T-helper 17 cell (primary cell): ENCODE data around the gene PVALB. TPM values are rescaled to one million over a fixed set of nuclear protein-coding genes. Genes with fewer than 3 reads are reported as not detected.
A peak's percentile ranks its signal among the peaks of the same experiment; 100 is the strongest.

Experiments
- ATAC-seq: fragments of 150-1000 bp; cut with Tn5 transposase; 2 replicates; pipeline ENCODE4 v1.10.0; 2021; ENCODE audit warnings: mild to moderate bottlenecking, moderate library complexity
- DNase-seq, 3 donors: peaks; one replicate each; pipeline versions ENCODE4 v3.0.0 to v3.0.0-alpha.2; 2020 to 2021
- H3K9me3 ChIP-seq: one replicate; pipeline ENCODE4 v1.7.0; 2013; ENCODE audit warnings: low read length, mild to moderate bottlenecking; ENCODE audit not compliant: control insufficient read depth, poor library complexity, severe bottlenecking
- H3K27ac Mint-ChIP-seq: one replicate; pipeline ENCODE4 v1.8.0; 2022; ENCODE audit warnings: mild to moderate bottlenecking, moderate library complexity, mixed read lengths
- H3K27me3 Mint-ChIP-seq: one replicate; pipeline ENCODE4 v1.8.0; 2022; ENCODE audit warnings: mixed read lengths
- H3K36me3 Mint-ChIP-seq: one replicate; pipeline ENCODE4 v1.8.0; 2022; ENCODE audit warnings: low read depth, mixed read lengths
- H3K4me1 Mint-ChIP-seq: one replicate; pipeline ENCODE4 v1.8.0; 2022; ENCODE audit warnings: mild to moderate bottlenecking, mixed read lengths
- H3K4me3 Mint-ChIP-seq: one replicate; pipeline ENCODE4 v1.8.0; 2022; ENCODE audit warnings: mild to moderate bottlenecking, moderate library complexity, mixed read lengths
- total RNA-seq, 4 donors: library from RNA in 2 of 4; stranded (reverse) in 2 of 4; gene quantifications; one replicate each; pipeline ENCODE4 v1.2.3 and lab custom pipeline; 2022 to 2026

PVALB gene, protein sequence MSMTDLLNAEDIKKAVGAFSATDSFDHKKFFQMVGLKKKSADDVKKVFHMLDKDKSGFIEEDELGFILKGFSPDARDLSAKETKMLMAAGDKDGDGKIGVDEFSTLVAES
- total RNA-seq (1 to 10 TPM in 1 of 2 donors, not detected in 1; 7.4 TPM), total RNA-seq (lab: John Stamatoyannopoulos, UW) (0 reads per million in 2 donors)

DNA sequence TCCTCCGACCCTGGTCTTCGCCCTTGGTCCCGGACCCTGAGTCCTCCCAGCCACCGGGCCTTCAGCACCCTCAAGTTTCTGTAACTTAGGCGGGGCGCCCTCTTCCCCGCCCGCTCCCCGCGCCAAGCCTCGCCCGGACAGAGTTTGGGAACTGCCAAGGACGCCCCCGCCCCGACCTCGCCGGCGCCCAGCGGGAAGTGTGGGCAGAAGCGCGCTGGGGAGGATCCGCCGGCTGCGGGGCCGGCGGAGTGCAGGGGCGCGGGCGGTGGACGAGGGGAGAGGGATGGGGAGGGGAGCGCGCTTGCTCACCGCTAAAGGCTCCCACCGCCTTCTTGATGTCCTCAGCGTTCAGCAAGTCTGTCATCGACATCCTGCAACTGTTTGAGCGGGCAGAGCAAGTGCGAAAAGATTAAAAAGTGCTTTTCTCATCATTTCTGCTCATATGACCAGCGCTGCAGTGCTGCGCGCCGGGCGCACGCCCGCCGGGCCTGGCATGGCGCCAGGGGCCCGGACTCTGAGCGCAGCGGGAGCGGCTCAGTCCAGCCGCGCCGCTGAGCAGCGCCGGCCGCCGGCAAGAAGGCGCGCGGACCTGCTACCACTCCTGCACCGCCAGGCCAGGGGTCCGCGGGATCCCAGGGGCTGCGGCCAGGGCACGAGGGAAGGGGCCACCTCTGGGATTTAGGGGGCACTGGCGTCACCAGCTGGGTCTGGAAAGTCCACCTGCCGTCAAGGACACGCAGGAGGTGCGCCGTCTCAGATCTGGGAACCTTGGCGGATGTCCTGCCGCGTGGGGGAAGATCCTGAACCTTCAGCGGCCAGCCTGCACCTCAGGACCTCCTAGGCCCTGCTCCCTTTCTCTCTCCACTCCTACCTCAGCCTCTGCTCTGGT lies at the start of gene PVALB:
TSS of gene PVALB (minus strand) at position 400 of the 889 bp plus-strand sequence. CDS start at position 370, 30 bp downstream.
- Mint-ChIP-seq H3K4me1 (peaks cover 5% of the 10 kb centered on the region), H3K27me3 (peaks cover 86% of the 10 kb centered on the region), H3K36me3 (peaks cover 3% of the 10 kb centered on the region), H3K27ac (no peak within 1 kb of the TSS), H3K4me3 (peak within 1 kb of the TSS; percentile 75)
- H3K9me3 ChIP-seq = no peaks in the 10 kb centered on the region
- DNase-seq (no peak), ATAC-seq (no peak)

DNA sequence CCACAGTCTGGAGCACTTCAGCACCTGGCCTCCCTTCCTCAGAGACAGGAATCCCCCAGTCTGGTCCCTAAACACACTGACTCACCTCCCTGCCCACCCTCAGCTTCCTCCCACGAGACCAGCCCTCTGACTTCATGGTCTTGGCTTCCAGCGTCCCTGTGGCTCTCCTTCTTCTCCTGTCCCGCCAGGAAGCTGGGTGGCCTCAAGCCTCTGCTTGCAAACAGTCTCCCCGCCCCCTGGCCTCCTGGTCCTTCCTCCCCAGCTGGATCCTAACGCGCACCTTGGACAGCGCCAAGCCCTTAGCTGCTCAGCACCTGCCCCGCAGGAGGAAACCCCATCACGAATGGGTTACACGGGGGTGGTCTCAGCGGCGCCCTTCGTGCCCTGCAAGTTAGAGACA lies 48.5 kb upstream of the PVALB start:
- peaks cover 29% of the 10 kb centered on the region for H3K4me1 Mint-ChIP-seq
- H3K36me3 Mint-ChIP-seq = peaks cover 23% of the 10 kb centered on the region
- no peak overlapping the region for H3K27ac Mint-ChIP-seq
- H3K9me3 ChIP-seq = no peaks in the 10 kb centered on the region
- no peak for DNase-seq
- H3K4me3 Mint-ChIP-seq = no peak overlapping the region
- ATAC-seq = no peak
- no peaks in the 10 kb centered on the region for H3K27me3 Mint-ChIP-seq

- Mint-ChIP-seq H3K4me3 (no peak overlapping the region), H3K27ac (peak overlapping the region; percentile 60), H3K27me3 (no peaks in the 10 kb centered on the region), H3K4me1 (peaks cover 36% of the 10 kb centered on the region), H3K36me3 (peaks cover 27% of the 10 kb centered on the region)
- DNase-seq = no peak
- no peak for ATAC-seq
- H3K9me3 ChIP-seq = no peaks in the 10 kb centered on the region
Measured at GRCh38 chr22:36864454-36865215, 47.8 kb upstream of the PVALB start.

GRCh38 chr22:36863979-36864378 lies 47.1 kb upstream of the PVALB start:
- DNase-seq (no peak), ATAC-seq (no peak)
- H3K27me3 Mint-ChIP-seq = no peaks in the 10 kb centered on the region
- H3K4me3 Mint-ChIP-seq = no peak overlapping the region
- H3K4me1 Mint-ChIP-seq = peaks cover 38% of the 10 kb centered on the region
- H3K36me3 Mint-ChIP-seq = peaks cover 27% of the 10 kb centered on the region
- H3K9me3 ChIP-seq = no peaks in the 10 kb centered on the region
- no peak overlapping the region for H3K27ac Mint-ChIP-seq

GRCh38 chr22:36863281-36863680 lies 46.4 kb upstream of the PVALB start:
- Mint-ChIP-seq H3K27me3 (no peaks in the 10 kb centered on the region), H3K4me3 (no peak overlapping the region), H3K27ac (no peak overlapping the region), H3K36me3 (peaks cover 26% of the 10 kb centered on the region), H3K4me1 (peaks cover 37% of the 10 kb centered on the region)
- no peaks in the 10 kb centered on the region for H3K9me3 ChIP-seq
- DNase-seq (no peak), ATAC-seq (no peak)

GRCh38 chr22:36862251-36863242 lies 45.7 kb upstream of the PVALB start:
- no peaks in the 10 kb centered on the region for H3K9me3 ChIP-seq
- Mint-ChIP-seq H3K4me1 (peaks cover 36% of the 10 kb centered on the region), H3K4me3 (peak overlapping the region; percentile 93), H3K27ac (no peak overlapping the region), H3K36me3 (peaks cover 24% of the 10 kb centered on the region), H3K27me3 (no peaks in the 10 kb centered on the region)
- DNase-seq (no peak), ATAC-seq (no peak)

GRCh38 chr22:36860821-36861659 lies 44.2 kb upstream of the PVALB start, which contains the start of gene NCF4:
Gene NCF4, plus strand, starts transcription at chr22:36861006. Its CDS starts 166 bp downstream, at chr22:36861172.
- Mint-ChIP-seq H3K27me3 (peaks cover 7% of the 10 kb centered on the region), H3K27ac (peak within 1 kb of the TSS; percentile 93), H3K4me3 (peak within 1 kb of the TSS; percentile 93), H3K36me3 (peaks cover 19% of the 10 kb centered on the region), H3K4me1 (peaks cover 41% of the 10 kb centered on the region)
- DNase-seq (peak in 1 of 3 donors; percentile 23), ATAC-seq (peak; percentile 78)
- no peaks in the 10 kb centered on the region for H3K9me3 ChIP-seq

- DNase-seq (no peak), ATAC-seq (no peak)
- peaks cover 7% of the 10 kb centered on the region for H3K27me3 Mint-ChIP-seq
- H3K4me3 Mint-ChIP-seq = peak overlapping the region; percentile 93
- peaks cover 35% of the 10 kb centered on the region for H3K4me1 Mint-ChIP-seq
- peak overlapping the region; percentile 93 for H3K27ac Mint-ChIP-seq
- no peaks in the 10 kb centered on the region for H3K9me3 ChIP-seq
- peaks cover 13% of the 10 kb centered on the region for H3K36me3 Mint-ChIP-seq
Measured at GRCh38 chr22:36860438-36860820, 43.6 kb upstream of the PVALB start.

DNA sequence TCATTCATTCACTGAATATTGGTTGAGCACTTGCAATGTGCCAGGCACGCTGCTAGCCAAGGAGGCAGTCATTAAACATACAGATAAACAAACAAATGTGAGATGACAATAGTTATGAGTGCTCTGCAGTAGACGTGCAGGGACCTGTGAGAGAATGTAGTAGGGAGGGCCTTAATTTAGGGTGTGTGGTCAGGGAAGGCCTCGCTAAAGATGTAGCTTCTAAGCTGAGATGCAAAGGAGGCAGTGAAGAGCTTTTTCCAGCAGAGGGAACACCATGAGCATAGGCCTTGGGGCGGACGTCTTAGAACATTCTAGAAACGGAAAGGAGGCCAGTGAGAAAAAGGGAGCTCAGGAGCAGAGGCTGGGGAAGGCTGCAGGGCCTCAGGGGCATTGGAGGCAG lies 43.2 kb upstream of the PVALB start:
- H3K4me3 Mint-ChIP-seq = peak overlapping the region; percentile 93
- H3K9me3 ChIP-seq = no peaks in the 10 kb centered on the region
- peaks cover 11% of the 10 kb centered on the region for H3K36me3 Mint-ChIP-seq
- H3K27ac Mint-ChIP-seq = peak overlapping the region; percentile 93
- peaks cover 7% of the 10 kb centered on the region for H3K27me3 Mint-ChIP-seq
- DNase-seq (no peak), ATAC-seq (no peak)
- peaks cover 34% of the 10 kb centered on the region for H3K4me1 Mint-ChIP-seq

- Mint-ChIP-seq H3K36me3 (peaks cover 5% of the 10 kb centered on the region), H3K27me3 (peaks cover 7% of the 10 kb centered on the region), H3K4me3 (no peak overlapping the region), H3K4me1 (peaks cover 34% of the 10 kb centered on the region), H3K27ac (no peak overlapping the region)
- ATAC-seq (no peak), DNase-seq (no peak)
- no peaks in the 10 kb centered on the region for H3K9me3 ChIP-seq
Measured at GRCh38 chr22:36858966-36859365, 42.1 kb upstream of the PVALB start.

- ATAC-seq (no peak), DNase-seq (no peak)
- Mint-ChIP-seq H3K4me1 (peaks cover 40% of the 10 kb centered on the region), H3K36me3 (peaks cover 5% of the 10 kb centered on the region), H3K4me3 (no peak overlapping the region), H3K27ac (no peak overlapping the region), H3K27me3 (peaks cover 7% of the 10 kb centered on the region)
- H3K9me3 ChIP-seq = no peaks in the 10 kb centered on the region
Measured at GRCh38 chr22:36858156-36858555, 41.3 kb upstream of the PVALB start.

- ATAC-seq (no peak), DNase-seq (no peak)
- peaks cover 7% of the 10 kb centered on the region for H3K27me3 Mint-ChIP-seq
- no peaks in the 10 kb centered on the region for H3K9me3 ChIP-seq
- peaks cover 33% of the 10 kb centered on the region for H3K4me1 Mint-ChIP-seq
- H3K4me3 Mint-ChIP-seq = no peak overlapping the region
- H3K36me3 Mint-ChIP-seq = peaks cover 5% of the 10 kb centered on the region
- peak overlapping the region; percentile 75 for H3K27ac Mint-ChIP-seq
Measured at GRCh38 chr22:36856792-36857135, 39.9 kb upstream of the PVALB start.
